RWPE1 (cell line): ENCODE measurements around the gene NBEAL1.
"Not testable (repeated sequence)": the region's sequence is repeated elsewhere in the genome, so short reads cannot be mapped to it uniquely, and the experiment has no call there.

Experiments
- CTCF ChIA-PET: fragments of 350-600 bp; sonication (Branson Sonifier 250); formaldehyde crosslinking; extraction: SDS; loops from one replicate; lab custom pipeline; 2021; lab: Yijun Ruan, JAX
- POLR2A ChIA-PET: fragments of 400-600 bp; formaldehyde crosslinking; extraction: SDS; loops from one replicate; lab custom pipeline; 2020; ENCODE audit warnings: antibody characterized with exemption; ENCODE audit not compliant: low non-redundant PET; lab: Yijun Ruan, JAX
- DNase-seq: peaks from one replicate; pipeline ENCODE4 v3.0.0; 2012; ENCODE audit warnings: low spot score
- H3K27ac ChIP-seq: fragments of 450-650 bp; 2 replicates; pipeline ENCODE4 v1.5.1; 2017
- CTCF ChIP-seq: fragments of 450-650 bp; conservative IDR thresholded peaks from 2 replicates; pipeline ENCODE4 v1.5.1; 2017; ENCODE audit warnings: low read depth, mild to moderate bottlenecking

The NBEAL1 gene

GRCh38 chr2:203045867-203046266 is 31.2 kb downstream of the NBEAL1 start:
- DNase-seq = no peak
- no peak overlapping the region for H3K27ac ChIP-seq
- ChIA-PET CTCF (interaction anchor here (0.7 kb wide), 1 partner anchor 271 kb away, joined by 3 read pairs; no protein-coding TSS in a partner anchor), POLR2A (no interaction called here)
- TF ChIP-seq CTCF = no peak

GRCh38 chr2:203052539-203052938 is 37.9 kb downstream of the NBEAL1 start:
- H3K27ac ChIP-seq = no peak overlapping the region
- CTCF ChIA-PET = interaction anchor here (1.1 kb wide), 1 partner anchor 464 kb away, joined by 3 read pairs; no protein-coding TSS in a partner anchor
- no peak for DNase-seq
- POLR2A ChIA-PET = no interaction called here
- no peak for TF ChIP-seq CTCF

- CTCF ChIA-PET = no interaction called here
- H3K27ac ChIP-seq = no peak overlapping the region
- no peak for TF ChIP-seq CTCF
- POLR2A ChIA-PET = no interaction called here
- DNase-seq = no peak
Observed at GRCh38 chr2:203059567-203060240, 45.0 kb downstream of the NBEAL1 start.

GRCh38 chr2:203061346-203061745 is 46.7 kb downstream of the NBEAL1 start:
- POLR2A ChIA-PET = no interaction called here
- DNase-seq = no peak
- no peak for TF ChIP-seq CTCF
- no peak overlapping the region for H3K27ac ChIP-seq
- CTCF ChIA-PET = no interaction called here

- H3K27ac ChIP-seq = no peak overlapping the region
- no peak for DNase-seq
- ChIA-PET POLR2A (no interaction called here), CTCF (no interaction called here)
- no peak for TF ChIP-seq CTCF
Observed at GRCh38 chr2:203062126-203062525, 47.5 kb downstream of the NBEAL1 start.

- POLR2A ChIA-PET, H3K27ac ChIP-seq, DNase-seq: not testable (repeated sequence)
- CTCF ChIA-PET = interaction anchor here (0.6 kb wide), 1 partner anchor 107 kb away, joined by 4 read pairs; no protein-coding TSS in a partner anchor
Observed at GRCh38 chr2:203066519-203067091, 51.9 kb downstream of the NBEAL1 start.

- ChIA-PET CTCF (no interaction called here), POLR2A (no interaction called here)
- no peak overlapping the region for H3K27ac ChIP-seq
- no peak for TF ChIP-seq CTCF
- DNase-seq = no peak
Observed at GRCh38 chr2:203070701-203071100, 56.0 kb downstream of the NBEAL1 start.
